ENCODE measurements around the gene MILR1. TPM values are rescaled to one million over a fixed set of nuclear protein-coding genes. Genes with fewer than 3 reads are reported as not detected.
"Not testable (repeated sequence)": the region's sequence is repeated elsewhere in the genome, so short reads cannot be mapped to it uniquely, and the experiment has no call there.

The MILR1 gene
- total RNA-seq, 1 donor from 2014 or later: 1.9 TPM

DNA sequence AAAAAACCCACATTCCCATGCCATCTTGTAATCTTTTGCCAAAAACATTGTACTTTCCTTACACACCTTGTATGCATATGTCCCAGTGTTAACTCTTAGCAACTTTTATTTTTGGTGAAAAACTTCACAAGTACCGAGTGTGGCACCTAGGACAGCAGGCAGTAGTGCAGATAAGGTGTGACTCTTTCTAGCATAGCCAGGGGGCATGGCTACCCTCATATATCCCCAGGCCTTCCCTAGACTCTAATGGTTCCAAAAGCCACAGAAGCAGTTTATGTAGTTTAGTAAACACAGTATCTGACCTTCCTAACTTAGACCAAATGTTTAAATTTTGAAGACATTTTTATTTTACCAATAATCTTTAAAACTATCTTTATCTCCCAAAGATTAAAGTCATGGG lies 20.5 kb upstream of the MILR1 start:
- no peaks in the 10 kb centered on the region for H3K9me3 ChIP-seq (ENCODE audit: insufficient read depth, low read depth, low read length)
- DNase-seq (ENCODE audit: low read depth) (no peak), FAIRE-seq (no peak)
- Mint-ChIP-seq H3K27ac (ENCODE audit: unreplicated experiment) (no peak overlapping the region), H3K27me3 (ENCODE audit: low read depth, unreplicated experiment) (peaks cover 12% of the 10 kb centered on the region), H3K9me3 (ENCODE audit: unreplicated experiment) (no peaks in the 10 kb centered on the region), H3K4me1 (ENCODE audit: low read depth, unreplicated experiment) (no peaks in the 10 kb centered on the region), H3K4me3 (ENCODE audit: unreplicated experiment) (no peak overlapping the region), H3K36me3 (ENCODE audit: low read depth, unreplicated experiment) (no peaks in the 10 kb centered on the region)
- H3K79me2 ChIP-seq (ENCODE audit: insufficient read depth, low read length): no peaks in the 10 kb centered on the region
- no peak overlapping the region for H3K9ac ChIP-seq (ENCODE audit: low read length)
- no peaks in the 10 kb centered on the region for H4K20me1 ChIP-seq (ENCODE audit: insufficient read depth, low read length)
- no peak overlapping the region for H3K4me3 ChIP-seq (ENCODE audit: insufficient read depth, low read depth, low read length)
- H3K36me3 ChIP-seq (ENCODE audit: insufficient read depth, low read length): no peaks in the 10 kb centered on the region
- H3K27ac ChIP-seq (ENCODE audit: low read depth, low read length): no peak overlapping the region
- H2AFZ ChIP-seq (ENCODE audit: low read depth, low read length): no peak overlapping the region
- peaks cover 20% of the 10 kb centered on the region for H3K27me3 ChIP-seq (ENCODE audit: insufficient read depth, low read length)
- no peak overlapping the region for H3K4me2 ChIP-seq (ENCODE audit: low read length)
- TF ChIP-seq EZH2 (IDR thresholded peaks at IDR 0.05; ENCODE audit: insufficient read depth, low read length): no peak
- TF ChIP-seq, protein P1, sequence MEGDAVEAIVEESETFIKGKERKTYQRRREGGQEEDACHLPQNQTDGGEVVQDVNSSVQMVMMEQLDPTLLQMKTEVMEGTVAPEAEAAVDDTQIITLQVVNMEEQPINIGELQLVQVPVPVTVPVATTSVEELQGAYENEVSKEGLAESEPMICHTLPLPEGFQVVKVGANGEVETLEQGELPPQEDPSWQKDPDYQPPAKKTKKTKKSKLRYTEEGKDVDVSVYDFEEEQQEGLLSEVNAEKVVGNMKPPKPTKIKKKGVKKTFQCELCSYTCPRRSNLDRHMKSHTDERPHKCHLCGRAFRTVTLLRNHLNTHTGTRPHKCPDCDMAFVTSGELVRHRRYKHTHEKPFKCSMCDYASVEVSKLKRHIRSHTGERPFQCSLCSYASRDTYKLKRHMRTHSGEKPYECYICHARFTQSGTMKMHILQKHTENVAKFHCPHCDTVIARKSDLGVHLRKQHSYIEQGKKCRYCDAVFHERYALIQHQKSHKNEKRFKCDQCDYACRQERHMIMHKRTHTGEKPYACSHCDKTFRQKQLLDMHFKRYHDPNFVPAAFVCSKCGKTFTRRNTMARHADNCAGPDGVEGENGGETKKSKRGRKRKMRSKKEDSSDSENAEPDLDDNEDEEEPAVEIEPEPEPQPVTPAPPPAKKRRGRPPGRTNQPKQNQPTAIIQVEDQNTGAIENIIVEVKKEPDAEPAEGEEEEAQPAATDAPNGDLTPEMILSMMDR (IDR thresholded peaks at IDR 0.05; ENCODE audit: insufficient read depth, low read depth, low read length): no peak
- H3K4me1 ChIP-seq (ENCODE audit: insufficient read depth, low read length): no peaks in the 10 kb centered on the region

DNA sequence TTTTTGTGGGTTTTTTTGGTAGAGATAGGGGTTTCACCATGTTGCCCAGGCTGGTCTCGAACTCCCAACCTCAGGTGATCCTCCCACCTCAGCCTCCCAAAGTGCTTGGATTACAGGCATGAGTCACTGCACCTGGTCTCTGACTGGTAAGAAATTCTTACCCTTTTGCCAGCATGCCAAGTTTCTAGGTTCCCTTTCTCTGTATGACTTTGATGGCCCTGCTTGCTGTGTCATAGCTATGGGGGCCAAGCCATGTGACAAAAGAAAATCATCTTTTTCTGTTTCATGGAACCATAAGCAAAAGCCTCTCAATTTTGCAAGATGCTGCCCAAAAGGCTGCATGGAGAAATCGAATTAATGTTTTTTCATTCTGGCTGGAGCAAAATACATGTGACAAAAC lies 18.9 kb upstream of the MILR1 start:
- not testable (repeated sequence) for H3K9me3 ChIP-seq (ENCODE audit: insufficient read depth, low read depth, low read length); H3K4me1 Mint-ChIP-seq (ENCODE audit: low read depth, unreplicated experiment); H2AFZ ChIP-seq (ENCODE audit: low read depth, low read length); H3K9ac ChIP-seq (ENCODE audit: low read length); H3K36me3 ChIP-seq (ENCODE audit: insufficient read depth, low read length); FAIRE-seq; DNase-seq (ENCODE audit: low read depth); H3K27ac ChIP-seq (ENCODE audit: low read depth, low read length); H3K4me3 Mint-ChIP-seq (ENCODE audit: unreplicated experiment); H3K4me3 ChIP-seq (ENCODE audit: insufficient read depth, low read depth, low read length); H3K4me2 ChIP-seq (ENCODE audit: low read length); H3K4me1 ChIP-seq (ENCODE audit: insufficient read depth, low read length); H3K79me2 ChIP-seq (ENCODE audit: insufficient read depth, low read length); H3K9me3 Mint-ChIP-seq (ENCODE audit: unreplicated experiment); H3K36me3 Mint-ChIP-seq (ENCODE audit: low read depth, unreplicated experiment); H3K27ac Mint-ChIP-seq (ENCODE audit: unreplicated experiment); H4K20me1 ChIP-seq (ENCODE audit: insufficient read depth, low read length)
- peaks cover 20% of the 10 kb centered on the region for H3K27me3 ChIP-seq (ENCODE audit: insufficient read depth, low read length)
- peaks cover 12% of the 10 kb centered on the region for H3K27me3 Mint-ChIP-seq (ENCODE audit: low read depth, unreplicated experiment)

DNA sequence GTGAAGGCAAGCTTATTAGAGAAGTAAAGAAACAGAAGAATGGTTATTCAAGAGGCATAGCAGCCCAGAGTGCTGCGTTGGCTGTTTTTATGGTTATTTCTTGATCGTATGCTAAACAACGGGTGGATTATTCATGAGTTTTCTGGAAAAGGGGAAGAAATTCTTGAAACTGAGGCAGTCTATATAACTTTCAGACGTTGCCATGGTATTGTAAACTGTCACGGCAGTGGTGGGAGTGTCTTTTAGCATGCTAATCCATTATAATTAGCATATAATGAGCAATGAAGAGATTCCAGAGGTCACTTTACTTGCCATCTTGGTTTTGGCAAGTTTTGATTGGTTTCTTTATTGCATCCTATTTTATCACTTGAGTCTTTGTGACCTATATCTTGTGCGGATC lies 17.4 kb upstream of the MILR1 start:
- no peaks in the 10 kb centered on the region for H3K9me3 Mint-ChIP-seq (ENCODE audit: unreplicated experiment)
- H3K4me1 Mint-ChIP-seq (ENCODE audit: low read depth, unreplicated experiment): no peaks in the 10 kb centered on the region
- H3K4me1 ChIP-seq (ENCODE audit: insufficient read depth, low read length): no peaks in the 10 kb centered on the region
- no peak overlapping the region for H3K27ac Mint-ChIP-seq (ENCODE audit: unreplicated experiment)
- no peaks in the 10 kb centered on the region for H3K36me3 Mint-ChIP-seq (ENCODE audit: low read depth, unreplicated experiment)
- H3K27ac ChIP-seq (ENCODE audit: low read depth, low read length): no peak overlapping the region
- H3K4me3 ChIP-seq (ENCODE audit: insufficient read depth, low read depth, low read length): no peak overlapping the region
- H3K9ac ChIP-seq (ENCODE audit: low read length): no peak overlapping the region
- TF ChIP-seq EZH2 (IDR thresholded peaks at IDR 0.05; ENCODE audit: insufficient read depth, low read length): no peak
- TF ChIP-seq, protein P1 (IDR thresholded peaks at IDR 0.05; ENCODE audit: insufficient read depth, low read depth, low read length): no peak
- no peak overlapping the region for H2AFZ ChIP-seq (ENCODE audit: low read depth, low read length)
- no peaks in the 10 kb centered on the region for H3K79me2 ChIP-seq (ENCODE audit: insufficient read depth, low read length)
- H4K20me1 ChIP-seq (ENCODE audit: insufficient read depth, low read length): no peaks in the 10 kb centered on the region
- H3K27me3 ChIP-seq (ENCODE audit: insufficient read depth, low read length): peaks cover 17% of the 10 kb centered on the region
- H3K36me3 ChIP-seq (ENCODE audit: insufficient read depth, low read length): no peaks in the 10 kb centered on the region
- H3K9me3 ChIP-seq (ENCODE audit: insufficient read depth, low read depth, low read length): no peaks in the 10 kb centered on the region
- no peak overlapping the region for H3K4me3 Mint-ChIP-seq (ENCODE audit: unreplicated experiment)
- H3K4me2 ChIP-seq (ENCODE audit: low read length): no peak overlapping the region
- H3K27me3 Mint-ChIP-seq (ENCODE audit: low read depth, unreplicated experiment): peaks cover 9% of the 10 kb centered on the region
- FAIRE-seq (no peak), DNase-seq (ENCODE audit: low read depth) (no peak)
